Measurements from ENCODE around the gene DHPS.

GRCh38 chr19:12648088-12648487 lies 33.6 kb downstream of the DHPS start:
- TF ChIP-seq CTCF (conservative IDR thresholded peaks at IDR 0.05; ENCODE audit: low read depth, low read length) = peak; percentile 28; the same call in 1 of the 2 replicates
- TF ChIP-seq EZH2 (IDR thresholded peaks at IDR 0.05; ENCODE audit: low read length, unreplicated experiment) = no peak
- TF ChIP-seq EZH2phosphoT487 (IDR thresholded peaks at IDR 0.05; ENCODE audit: borderline replicate concordance, low read length) = no peak
